Ovary (tissue), 9 donors: ENCODE results near the gene SLC10A3. TPM values are rescaled to one million over a fixed set of nuclear protein-coding genes. Genes with fewer than 3 reads are reported as not detected.

Experiments
- DNase-seq, 5 donors: peaks; one replicate each; pipeline ENCODE4 v3.0.0-alpha.2; 2019 to 2020
- H3K27ac ChIP-seq, 2 donors: fragments of 200-600 bp; one replicate each; pipeline versions ENCODE4 v1.5.1 to v1.8.0; 2019 to 2022
- H3K27me3 ChIP-seq: fragments of 200-600 bp; one replicate; pipeline ENCODE4 v1.8.0; 2022
- H3K36me3 ChIP-seq: fragments of 200-600 bp; sonication (generic); one replicate; pipeline ENCODE4 v1.5.1; 2019
- H3K4me1 ChIP-seq: one replicate; pipeline ENCODE4 v1.8.1; 2013; ENCODE audit warnings: mild to moderate bottlenecking, moderate library complexity; ENCODE audit not compliant: insufficient read depth
- H3K4me3 ChIP-seq: fragments of 200-600 bp; sonication (generic); one replicate; pipeline ENCODE4 v1.5.1; 2017
- H3K9me3 ChIP-seq, 2 donors: fragments of 200-600 bp in 1 of 2; sonication (generic) in 1 of 2; one replicate each; pipeline versions ENCODE4 v1.5.1 to v1.8.1; 2013 to 2019; ENCODE audit warnings: mild to moderate bottlenecking in 1 of 2, moderate library complexity in 1 of 2
- EP300 ChIP-seq: sonication (generic); formaldehyde crosslinking; IDR thresholded peaks from one replicate; pipeline ENCODE4 v1.6.1; 2017; ENCODE audit warnings: antibody characterized with exemption
- POLR2A ChIP-seq: fragments of 450-650 bp; IDR thresholded peaks from one replicate; pipeline ENCODE4 v1.6.1; 2017; ENCODE audit warnings: antibody characterized with exemption, mild to moderate bottlenecking, moderate library complexity
- WGBS, 3 donors: extraction: QIAGEN DNeasy Blood & Tissue Kit in 1 of 3; methylation state at CpG; one replicate each; pipeline versions ENCODE4 v1.1.5 to v1.1.7; 2013 to 2017; 5-methylcytosine and 5-hydroxymethylcytosine counted together
- intact Hi-C, 4 donors: fragments of 100-400 bp; cut with DNase I; formaldehyde crosslinking; loops; one replicate each; pipeline versions ENCODE4 v1.11.0 to v1.15.1; 2022 to 2023
- polyA plus RNA-seq, 2 donors: library from polyadenylated mRNA; stranded (reverse); fragments of 200-250 nt in 1 of 2; fragments of 350-450 nt in 1 of 2; fragmentation: Illumina TruSeq in 1 of 2; extraction: RNeasy Lipid Tissue Mini Kit (QIAGEN cat#74804) in 1 of 2; gene quantifications; one replicate each; pipeline ENCODE4 v1.2.3, GENCODE V29; 2013 to 2014
- total RNA-seq, 7 donors: library from RNA; depleted of rRNA in 2 of 7; stranded (reverse); fragments of >200 nt in 2 of 7; fragmentation: NEBNext Ultra II Directional in 3 of 7; extraction: Animal tissue kit (Norgen Biotek cat#: 25700) in 3 of 7; gene quantifications; one replicate each; pipeline versions ENCODE4 v1.1.0 to v1.2.4, GENCODE V29; 2016 to 2023
- TF ChIP-seq, protein P1 (sequence below), 3 donors: fragments of 450-650 bp in 2 of 3; fragments of 200-600 bp in 1 of 3; IDR thresholded peaks; one replicate each; pipeline versions ENCODE4 v1.5.1 to v1.8.0; 2016 to 2022; ENCODE audit warnings: antibody characterized with exemption in 3 of 3, mild to moderate bottlenecking in 1 of 3
- donor health status: DM: no; HTN: no; CAD: no; lungs with moderate emphysema.
- donor health status: DM: no; HTN: no; CAD: no.
- donor health status: Bipolar disorder and iron deficiency.
- donor health status: DM: yes; HTN: yes; CAD: no.
- donor health status: DM: no; HTN: no; CAD: no.
- donor health status: DM: yes; HTN: yes; CAD: no.

The SLC10A3 gene
- total and polyA plus RNA-seq, 9 donors: 5.5 to 49.8 (median 37.6) TPM

DNA sequence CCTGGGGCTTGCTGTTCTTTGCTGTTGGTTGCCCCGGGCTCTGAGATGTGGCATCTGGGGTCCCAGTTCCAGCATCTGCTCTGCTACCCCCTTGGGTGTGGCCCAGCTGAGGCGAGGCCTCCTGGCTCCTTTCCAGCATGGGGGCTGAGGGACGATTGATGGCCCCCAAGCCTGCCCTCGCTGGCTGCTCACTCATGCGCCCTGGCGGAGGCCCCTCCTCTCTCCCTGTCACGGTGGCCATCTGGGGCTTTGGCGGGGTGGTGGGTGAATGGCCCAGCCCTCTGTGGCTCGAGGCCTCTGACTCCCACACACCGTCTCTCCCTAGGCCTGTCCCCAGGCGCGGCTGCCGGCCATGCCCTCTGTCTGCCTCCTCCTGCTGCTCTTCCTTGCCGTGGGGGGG, 30.6 kb downstream of the SLC10A3 start:
- Histone ChIP-seq H3K4me1 (no peaks in the 10 kb centered on the region), H3K4me3 (peak overlapping the region; percentile 50), H3K36me3 (no peaks in the 10 kb centered on the region), H3K27me3 (no peaks in the 10 kb centered on the region), H3K27ac (peak overlapping the region in 1 of 2 donors; percentile 12), H3K9me3 (no peaks in the 10 kb centered on the region)
- DNase-seq: no peak
- TF ChIP-seq POLR2A: no peak
- no peak for TF ChIP-seq EP300
- TF ChIP-seq, protein P1, sequence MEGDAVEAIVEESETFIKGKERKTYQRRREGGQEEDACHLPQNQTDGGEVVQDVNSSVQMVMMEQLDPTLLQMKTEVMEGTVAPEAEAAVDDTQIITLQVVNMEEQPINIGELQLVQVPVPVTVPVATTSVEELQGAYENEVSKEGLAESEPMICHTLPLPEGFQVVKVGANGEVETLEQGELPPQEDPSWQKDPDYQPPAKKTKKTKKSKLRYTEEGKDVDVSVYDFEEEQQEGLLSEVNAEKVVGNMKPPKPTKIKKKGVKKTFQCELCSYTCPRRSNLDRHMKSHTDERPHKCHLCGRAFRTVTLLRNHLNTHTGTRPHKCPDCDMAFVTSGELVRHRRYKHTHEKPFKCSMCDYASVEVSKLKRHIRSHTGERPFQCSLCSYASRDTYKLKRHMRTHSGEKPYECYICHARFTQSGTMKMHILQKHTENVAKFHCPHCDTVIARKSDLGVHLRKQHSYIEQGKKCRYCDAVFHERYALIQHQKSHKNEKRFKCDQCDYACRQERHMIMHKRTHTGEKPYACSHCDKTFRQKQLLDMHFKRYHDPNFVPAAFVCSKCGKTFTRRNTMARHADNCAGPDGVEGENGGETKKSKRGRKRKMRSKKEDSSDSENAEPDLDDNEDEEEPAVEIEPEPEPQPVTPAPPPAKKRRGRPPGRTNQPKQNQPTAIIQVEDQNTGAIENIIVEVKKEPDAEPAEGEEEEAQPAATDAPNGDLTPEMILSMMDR (IDR thresholded peaks at IDR 0.05): no peak
- whole genome bisulfite sequencing, 3 donors: 44 to 59% (median 57%) methylated on average over 14 of the region's 14 CpGs
- intact Hi-C loops: no loop called here

DNA sequence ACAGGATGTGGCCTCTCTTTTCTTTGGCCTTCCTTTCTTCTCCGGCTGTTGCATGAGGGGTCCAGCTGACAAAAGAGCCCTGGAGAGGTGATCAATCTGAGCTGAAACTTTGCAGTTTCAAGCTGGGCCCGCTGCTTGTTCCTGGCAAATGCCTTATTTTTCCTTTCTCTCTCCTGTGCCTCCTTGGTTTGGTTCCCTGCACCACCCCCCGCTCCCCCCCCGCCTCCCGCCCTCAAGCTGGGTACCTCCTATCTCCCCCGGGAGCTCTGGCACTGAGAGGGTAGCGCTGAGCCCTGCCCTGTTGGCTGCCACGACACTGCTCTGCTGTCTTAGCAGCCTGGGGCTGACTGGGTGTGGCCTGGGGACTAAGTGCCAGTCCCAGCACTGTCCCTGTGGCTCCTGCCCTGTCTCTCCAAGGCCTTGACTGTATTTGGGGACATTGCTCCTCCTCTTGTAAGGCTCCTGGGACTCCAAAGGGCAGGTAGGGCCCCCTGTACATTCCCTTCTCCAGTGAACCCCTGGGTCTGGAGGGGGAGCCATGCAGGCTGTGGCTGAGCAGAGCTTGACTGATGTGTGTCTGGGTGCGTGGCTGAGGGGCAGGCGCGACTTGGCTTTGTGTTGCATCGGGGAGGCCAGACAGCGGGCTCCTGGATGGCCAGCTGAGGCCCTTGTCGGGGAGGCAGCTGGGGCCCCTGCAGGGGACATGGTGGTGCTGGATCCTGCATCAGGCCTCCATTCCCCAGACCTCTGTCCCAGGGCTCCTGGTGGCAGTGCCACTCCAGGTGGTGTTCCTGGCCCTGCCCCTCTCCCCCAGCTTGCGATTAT, 31.3 kb downstream of the SLC10A3 start:
- H3K9me3 ChIP-seq: no peaks in the 10 kb centered on the region
- no peak for DNase-seq

DNA sequence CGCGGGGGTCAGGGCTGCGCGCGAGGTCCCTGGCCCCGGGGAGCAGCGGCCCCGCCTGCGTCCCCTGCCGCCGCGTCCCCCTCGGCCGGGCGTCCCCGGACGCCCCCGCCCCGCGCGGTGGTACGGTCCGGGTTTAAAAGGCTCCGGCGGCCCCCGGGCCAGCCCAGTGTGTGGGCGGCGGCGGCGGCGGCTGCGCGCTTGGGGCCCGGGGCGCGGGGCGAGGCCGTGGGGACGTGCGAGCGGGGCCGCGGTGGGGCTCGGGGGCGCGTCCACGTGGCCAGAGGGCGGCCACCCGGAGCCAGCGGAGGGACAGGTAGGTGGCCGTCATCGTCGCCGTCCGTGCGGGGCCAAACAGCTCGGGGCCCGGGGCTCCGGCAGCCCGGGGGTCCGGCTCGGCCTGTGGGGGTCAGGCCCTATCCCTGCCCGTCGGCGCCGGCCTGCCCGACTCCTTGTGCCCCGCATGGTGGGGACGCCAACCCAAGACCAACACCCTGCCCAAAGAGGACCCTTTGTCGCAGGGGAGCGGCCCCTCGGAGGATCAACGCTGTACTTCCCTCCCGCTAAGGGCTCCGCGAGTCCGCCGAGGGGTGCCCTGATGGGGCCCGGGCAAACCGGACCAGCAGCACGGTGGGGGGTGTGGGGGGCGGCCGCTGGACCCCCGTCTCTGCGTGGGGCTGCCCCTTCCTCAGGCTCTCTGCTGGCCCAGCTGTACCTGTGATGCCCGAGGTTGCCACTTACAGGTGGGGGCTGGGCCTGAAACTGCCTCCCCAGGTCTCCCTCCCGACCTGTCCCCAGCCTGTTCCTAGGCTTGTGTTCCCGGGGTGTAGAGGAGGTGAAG, 32.1 kb downstream of the SLC10A3 start, which contains the start of gene PLXNA3:
Gene PLXNA3 (plus strand): TSS at position 166 of the 838 bp plus-strand sequence. CDS start 1,903 bp downstream, outside the sequence.
- DNase-seq: peak in 4 of 5 donors; percentile 55 to 76 (median 66)
- WGBS, 3 donors: 21 to 43% (median 34%) methylated on average over 12 to 88 of the region's 88 CpGs
- no peaks in the 10 kb centered on the region for H3K27me3 ChIP-seq
- H3K36me3 ChIP-seq: no peaks in the 10 kb centered on the region
- TF ChIP-seq, protein P1 (IDR thresholded peaks at IDR 0.05): no peak
- TF ChIP-seq POLR2A (peak; percentile 40), EP300 (no peak)
- no peaks in the 10 kb centered on the region for H3K4me1 ChIP-seq
- no peaks in the 10 kb centered on the region for H3K9me3 ChIP-seq
- H3K4me3 ChIP-seq: peak within 1 kb of the TSS; percentile 50
- intact Hi-C loops: no loop called here
- H3K27ac ChIP-seq: peak within 1 kb of the TSS; percentile 51 to 73

More for the DNA sequence above, 31.3 kb downstream of the SLC10A3 start:
- Histone ChIP-seq H3K4me3 (peak overlapping the region; percentile 50), H3K4me1 (no peaks in the 10 kb centered on the region), H3K27me3 (no peaks in the 10 kb centered on the region), H3K36me3 (no peaks in the 10 kb centered on the region), H3K27ac (peak overlapping the region in 1 of 2 donors; percentile 12)
- intact Hi-C loops: no loop called here
- TF ChIP-seq EP300 (no peak), POLR2A (no peak)
- TF ChIP-seq, protein P1 (IDR thresholded peaks at IDR 0.05): no peak
- 44 to 59% (median 56%) methylated on average over 15 of the region's 15 CpGs for WGBS, 3 donors

DNA sequence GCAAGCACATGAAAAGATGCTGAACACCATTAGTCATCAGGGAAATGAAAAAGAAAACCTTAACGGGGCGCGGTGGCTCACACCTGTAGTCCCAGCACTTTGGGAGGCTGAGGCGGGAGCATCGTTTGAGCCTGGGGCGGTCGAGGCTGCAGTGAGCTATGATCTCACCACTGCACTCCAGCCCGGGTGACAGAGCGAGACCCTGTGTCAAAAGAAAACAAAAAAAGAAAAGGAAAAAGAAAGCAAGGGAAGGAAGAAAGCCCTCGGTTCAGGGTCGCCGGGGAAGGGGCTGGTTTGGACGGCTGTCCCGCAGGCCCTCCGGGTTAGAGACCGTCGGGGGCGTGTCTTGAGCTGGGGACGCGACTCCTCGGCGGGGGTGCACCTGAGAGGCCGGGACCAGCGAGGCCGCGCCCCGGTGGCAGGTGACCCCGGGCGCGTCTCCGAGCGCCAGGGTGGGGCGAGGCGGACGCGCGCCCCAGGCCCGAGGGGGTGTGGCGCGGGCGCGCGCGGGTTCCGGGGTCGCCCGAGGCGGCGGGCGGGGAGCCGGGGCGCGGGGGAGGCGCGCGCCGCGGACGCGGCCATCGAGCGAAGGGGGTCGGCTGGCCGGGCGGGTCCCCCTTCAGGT, 32.8 kb downstream of the SLC10A3 start:
- TF ChIP-seq, protein P1 (IDR thresholded peaks at IDR 0.05): no peak
- TF ChIP-seq POLR2A (no peak), EP300 (no peak)
- Histone ChIP-seq H3K27ac (peak overlapping the region; percentile 51 to 73), H3K4me1 (no peaks in the 10 kb centered on the region), H3K9me3 (no peaks in the 10 kb centered on the region), H3K4me3 (peak overlapping the region; percentile 50), H3K36me3 (no peaks in the 10 kb centered on the region), H3K27me3 (no peaks in the 10 kb centered on the region)
- 31 to 40% (median 35%) methylated on average over 38 to 65 of the region's 65 CpGs for WGBS, 3 donors
- intact Hi-C loops: no loop called here
- peak in 3 of 5 donors; percentile 45 to 72 (median 56) for DNase-seq
